Endothelial cell of hepatic sinusoid (primary cell): Measurements from ENCODE around the gene PCED1B.
"Not testable (repeated sequence)": the region's sequence is repeated elsewhere in the genome, so short reads cannot be mapped to it uniquely, and the experiment has no call there.

Experiments used
- in situ Hi-C: cut with HindIII; loops from 2 replicates; pipeline ENCODE4 v1.10.0; 2017; ENCODE audit warnings: low sequenced_read_pairs

PCED1B gene

DNA sequence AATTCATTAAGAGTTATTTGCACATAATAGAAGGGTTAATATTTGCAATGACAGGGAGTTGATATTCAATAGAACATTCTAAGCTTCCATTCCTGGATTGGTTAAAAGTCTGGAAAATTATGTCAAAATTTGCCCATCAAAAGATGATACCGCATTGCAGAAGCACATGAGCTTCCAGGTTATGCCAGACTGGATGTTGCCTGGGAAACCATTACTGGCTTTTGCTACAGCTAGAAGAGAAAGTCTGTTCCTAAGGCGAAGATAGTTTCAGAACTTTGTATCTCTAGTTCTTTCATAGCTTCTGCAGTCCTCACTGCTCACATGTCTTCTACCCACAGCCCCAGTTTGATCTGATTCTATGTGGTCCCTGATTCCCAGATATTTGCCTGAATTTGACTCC is 122.8 kb downstream of the PCED1B start:
- in situ Hi-C loops, result no loop called here

GRCh38 chr12:47205532-47206449 is 126.4 kb downstream of the PCED1B start:
- in situ Hi-C loops, result no loop called here

- in situ Hi-C loops, result no loop called here
These were observed 127.3 kb downstream of the PCED1B start for GRCh38 chr12:47206450-47207339.

- in situ Hi-C loops, result no loop called here
These were observed 127.9 kb downstream of the PCED1B start for GRCh38 chr12:47207340-47207717.

DNA sequence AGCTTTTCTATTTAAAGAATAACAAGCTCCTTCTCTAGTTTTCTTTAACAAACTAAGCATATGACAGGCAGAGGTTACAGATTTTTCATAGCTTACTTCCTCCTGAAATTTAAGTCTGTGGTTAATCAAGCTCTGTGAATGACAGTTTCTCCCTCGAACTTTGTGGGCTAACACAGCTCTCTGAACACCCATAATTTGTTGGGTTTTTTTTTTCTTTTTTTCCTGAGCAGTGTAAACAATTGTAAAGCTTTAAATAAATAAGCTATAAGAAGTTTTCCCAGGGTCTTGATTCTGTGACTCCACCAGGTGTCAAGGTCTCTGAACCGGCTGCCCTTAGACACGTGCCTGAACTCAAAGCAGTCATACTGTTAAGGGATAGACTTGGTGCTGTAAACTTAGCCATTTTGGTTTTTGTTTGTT is 128.4 kb downstream of the PCED1B start:
- in situ Hi-C loops, result no loop called here

GRCh38 chr12:47209014-47209413 is 129.6 kb downstream of the PCED1B start:
- in situ Hi-C loops, result no loop called here

DNA sequence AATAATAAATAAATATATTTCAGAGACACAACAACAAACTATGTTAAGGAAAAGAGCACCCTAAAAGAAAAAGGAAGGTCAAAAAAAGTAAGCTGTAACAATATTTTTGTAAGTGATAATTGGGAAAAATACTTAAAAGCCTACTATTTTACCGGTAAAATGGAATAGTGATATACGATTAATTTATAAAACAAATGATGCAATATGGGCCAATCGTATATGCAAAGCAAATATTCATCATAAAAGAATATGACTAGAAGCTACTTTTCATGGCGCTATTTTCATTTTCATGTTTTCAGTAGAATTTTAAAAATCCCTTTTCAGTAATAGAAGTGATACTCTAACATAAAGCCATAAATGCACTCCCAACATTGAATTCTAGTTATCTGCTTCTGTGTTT is 131.4 kb downstream of the PCED1B start:
- in situ Hi-C loops, result no loop called here

DNA sequence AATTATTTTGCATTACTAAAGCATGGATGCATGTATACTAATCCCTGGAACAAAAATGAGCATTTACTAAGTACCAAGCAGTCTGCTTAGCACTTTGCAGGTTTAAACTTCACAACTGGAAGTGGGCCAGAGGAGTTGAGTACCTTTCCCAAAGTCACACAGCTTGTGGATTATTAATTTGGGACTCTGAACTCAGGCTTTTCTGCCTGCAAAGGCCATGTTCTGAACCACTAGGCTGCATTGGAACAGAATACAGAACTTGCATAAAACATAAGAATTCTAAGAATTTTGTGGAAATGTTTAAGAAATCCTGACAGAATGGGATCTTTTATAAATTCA is 133.2 kb downstream of the PCED1B start:
- in situ Hi-C loops, result no loop called here

DNA sequence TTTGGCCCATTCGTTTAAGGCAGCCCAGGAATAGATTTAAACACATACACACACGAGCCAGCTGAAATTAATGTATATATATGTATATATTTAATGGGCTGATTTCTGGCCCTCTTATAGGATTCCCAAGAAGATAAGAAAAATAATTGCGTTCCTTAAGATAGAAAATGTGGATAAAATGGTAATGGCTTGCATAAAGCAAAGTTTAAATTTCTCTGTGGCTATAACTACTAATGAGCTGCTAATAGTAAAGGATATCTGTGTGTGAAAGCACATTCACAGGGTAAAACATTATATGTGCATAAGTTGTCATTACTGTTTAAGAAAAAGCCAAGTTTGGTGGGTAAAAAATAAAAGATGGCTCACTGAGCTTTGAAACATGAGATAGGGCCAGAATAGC is 134.0 kb downstream of the PCED1B start:
- in situ Hi-C loops, result no loop called here

- in situ Hi-C loops, result no loop called here
These were observed 134.7 kb downstream of the PCED1B start for GRCh38 chr12:47214001-47214619.

- in situ Hi-C loops, result no loop called here
These were observed 135.3 kb downstream of the PCED1B start for GRCh38 chr12:47214771-47215170.

DNA sequence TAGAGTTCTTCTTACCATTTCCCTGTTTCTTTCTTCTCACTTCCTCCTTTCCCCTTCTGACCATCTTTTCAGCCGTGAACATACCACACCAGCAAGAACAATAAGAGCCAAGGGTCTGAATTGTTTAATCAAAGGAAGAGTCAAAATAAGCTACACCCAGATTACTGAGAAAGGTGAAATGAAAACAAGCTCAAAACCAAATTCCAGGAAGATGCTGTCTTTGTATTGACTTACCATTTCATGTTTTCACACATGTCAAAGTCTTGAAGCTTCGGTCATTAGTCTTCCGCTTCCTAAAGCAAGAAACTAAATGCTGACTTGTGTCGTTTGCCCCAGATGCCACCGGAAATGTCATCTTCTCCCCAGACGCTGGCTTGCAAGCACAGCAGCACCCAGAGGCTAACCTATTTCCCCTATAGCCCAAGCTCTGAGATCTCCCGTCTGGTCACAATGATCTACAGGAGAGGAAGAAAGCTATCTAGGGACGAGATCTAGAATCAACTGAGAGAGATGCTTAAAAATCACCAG is 136.8 kb downstream of the PCED1B start:
- in situ Hi-C loops, result no loop called here

GRCh38 chr12:47217595-47217869 is 138.1 kb downstream of the PCED1B start:
- in situ Hi-C loops, result not testable (repeated sequence)

DNA sequence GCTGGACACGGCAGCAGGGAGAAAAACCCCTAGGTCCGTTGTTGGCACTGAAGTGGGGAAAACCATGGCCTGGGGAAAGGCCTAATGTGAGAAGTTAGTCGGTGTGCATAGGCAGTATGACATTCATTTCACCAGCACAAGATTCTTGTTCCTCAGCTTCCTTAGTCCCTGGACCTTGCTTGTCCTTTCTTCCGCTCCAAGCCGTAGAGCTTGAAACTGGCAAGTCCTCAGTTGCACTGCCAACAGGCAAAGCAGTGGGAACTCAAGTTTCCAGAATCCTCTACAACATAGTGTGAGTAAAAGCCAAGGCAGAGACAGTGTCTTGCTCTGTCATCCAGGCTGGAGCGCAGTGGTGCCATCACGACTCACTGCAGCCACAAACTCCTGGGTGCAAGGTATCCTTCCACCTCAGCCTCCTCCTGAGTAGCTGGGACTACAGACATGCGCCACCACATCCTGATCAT is 138.8 kb downstream of the PCED1B start:
- in situ Hi-C loops, result no loop called here

DNA sequence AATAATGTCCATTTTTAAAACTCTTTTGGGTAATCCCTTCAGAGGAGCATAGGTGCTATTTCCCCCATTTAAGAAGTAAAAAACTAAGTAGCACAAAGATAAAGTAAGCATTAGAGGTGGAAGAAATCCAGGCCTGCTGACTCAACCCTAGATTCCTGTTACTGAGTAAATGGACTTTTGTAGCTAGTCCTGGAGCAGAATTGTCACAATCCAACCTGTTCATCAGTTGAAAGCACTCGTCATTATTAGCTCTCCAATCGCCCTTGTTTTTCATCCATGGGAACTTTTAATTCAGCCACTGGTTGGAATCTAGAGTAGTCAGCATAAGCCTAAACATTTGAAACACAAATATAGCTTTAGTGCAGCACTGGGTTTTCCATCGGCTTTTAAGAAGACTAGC is 139.8 kb downstream of the PCED1B start:
- in situ Hi-C loops, result no loop called here

GRCh38 chr12:47221256-47222023 is 142.0 kb downstream of the PCED1B start:
- in situ Hi-C loops, result no loop called here

DNA sequence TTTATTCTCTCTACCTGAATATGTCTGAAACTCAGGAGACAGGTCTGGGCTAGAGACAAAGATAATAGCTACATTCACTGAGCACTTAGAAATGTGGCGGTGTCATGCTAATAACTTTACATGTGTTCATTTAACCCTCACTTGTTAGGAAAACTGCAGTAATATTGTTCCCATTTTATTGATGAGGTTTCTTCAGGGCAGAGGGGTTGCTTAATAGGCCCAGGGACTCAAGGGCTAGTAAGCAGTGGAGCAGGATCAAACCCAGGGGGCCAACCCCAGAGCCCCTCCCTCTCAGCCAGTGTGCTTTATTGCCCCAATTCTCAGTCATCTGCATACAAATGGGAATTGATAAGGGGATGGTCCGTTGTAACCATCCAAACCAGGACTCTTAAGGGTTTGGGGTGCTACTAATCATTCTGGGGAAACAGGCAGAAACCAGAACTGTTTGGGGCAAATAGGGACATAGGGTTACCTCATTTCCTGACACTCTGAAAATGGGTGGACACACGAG is 143.2 kb downstream of the PCED1B start:
- in situ Hi-C loops, result no loop called here

- in situ Hi-C loops, result no loop called here
These were observed 143.8 kb downstream of the PCED1B start for GRCh38 chr12:47223031-47223847.

DNA sequence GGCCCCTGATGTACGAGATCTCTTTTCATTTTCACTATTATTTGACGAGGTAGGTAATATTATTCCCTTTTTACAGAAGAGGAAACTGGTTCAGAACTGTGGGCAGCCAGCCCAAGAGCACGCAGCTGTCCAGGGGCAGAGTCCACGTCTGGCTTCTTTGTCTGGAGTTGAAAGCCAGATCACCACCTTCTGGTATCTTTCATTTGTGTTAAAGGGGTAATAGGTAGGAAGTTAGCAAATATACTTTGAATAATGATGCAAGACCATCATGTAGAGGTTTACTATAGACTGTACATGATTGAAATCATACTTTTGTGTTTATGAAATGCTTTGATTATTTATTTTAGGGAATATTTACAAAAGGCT is 144.4 kb downstream of the PCED1B start:
- in situ Hi-C loops, result no loop called here
